Measurements from ENCODE around the gene ATP2B3. TPM values are rescaled to one million over a fixed set of nuclear protein-coding genes. Genes with fewer than 3 reads are reported as not detected.

Gene ATP2B3
- polyA plus RNA-seq, 3 donors = 0.17 to 0.32 (median 0.24) TPM

DNA sequence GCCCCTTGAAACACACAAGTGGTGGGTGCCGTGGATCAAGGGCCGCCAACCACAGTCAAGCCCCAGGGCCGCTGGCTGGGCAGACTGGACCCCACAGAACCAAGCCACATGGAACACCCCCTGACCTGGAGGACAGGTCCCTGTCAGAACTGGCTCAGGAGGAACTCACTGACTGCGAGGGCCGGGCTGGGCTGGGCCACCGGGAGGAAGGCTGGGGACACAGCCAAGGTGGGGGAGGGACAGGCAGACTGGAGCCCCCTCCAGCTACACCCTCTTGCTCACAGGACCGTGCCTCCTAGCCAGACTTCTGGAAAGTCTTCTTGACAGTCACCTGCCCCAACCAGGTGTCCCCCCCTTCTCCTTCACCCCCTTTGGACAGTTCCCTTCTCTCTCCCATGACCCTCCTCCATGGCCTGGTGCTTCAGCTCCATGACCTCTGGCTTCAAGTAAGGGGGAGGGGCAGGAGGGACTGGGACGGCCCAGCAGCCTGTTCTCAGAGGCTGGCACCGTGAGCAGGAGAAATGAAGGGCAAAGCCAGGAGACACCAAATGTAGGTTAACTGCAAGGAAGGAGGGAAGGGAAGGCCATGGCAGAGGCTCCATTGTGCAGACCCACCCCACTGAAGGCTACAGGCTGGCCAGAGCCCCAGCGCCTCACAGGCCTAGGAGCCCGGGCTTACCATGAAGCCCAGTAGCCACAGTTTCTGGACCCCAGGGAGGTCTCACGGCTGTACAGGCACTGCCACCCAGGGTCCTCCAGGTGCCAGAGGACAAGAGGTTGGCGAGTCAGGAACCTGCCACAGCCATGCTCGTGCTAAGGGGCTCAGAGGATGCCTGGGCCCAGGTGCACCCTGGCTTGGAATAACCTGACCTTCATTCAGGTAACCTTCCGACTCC, 107.0 kb downstream of the ATP2B3 start:
- DNase-seq (ENCODE audit: extremely low read depth in 1 of 11, low read depth in 9 of 11, low spot score in 4 of 11) = no peak

DNA sequence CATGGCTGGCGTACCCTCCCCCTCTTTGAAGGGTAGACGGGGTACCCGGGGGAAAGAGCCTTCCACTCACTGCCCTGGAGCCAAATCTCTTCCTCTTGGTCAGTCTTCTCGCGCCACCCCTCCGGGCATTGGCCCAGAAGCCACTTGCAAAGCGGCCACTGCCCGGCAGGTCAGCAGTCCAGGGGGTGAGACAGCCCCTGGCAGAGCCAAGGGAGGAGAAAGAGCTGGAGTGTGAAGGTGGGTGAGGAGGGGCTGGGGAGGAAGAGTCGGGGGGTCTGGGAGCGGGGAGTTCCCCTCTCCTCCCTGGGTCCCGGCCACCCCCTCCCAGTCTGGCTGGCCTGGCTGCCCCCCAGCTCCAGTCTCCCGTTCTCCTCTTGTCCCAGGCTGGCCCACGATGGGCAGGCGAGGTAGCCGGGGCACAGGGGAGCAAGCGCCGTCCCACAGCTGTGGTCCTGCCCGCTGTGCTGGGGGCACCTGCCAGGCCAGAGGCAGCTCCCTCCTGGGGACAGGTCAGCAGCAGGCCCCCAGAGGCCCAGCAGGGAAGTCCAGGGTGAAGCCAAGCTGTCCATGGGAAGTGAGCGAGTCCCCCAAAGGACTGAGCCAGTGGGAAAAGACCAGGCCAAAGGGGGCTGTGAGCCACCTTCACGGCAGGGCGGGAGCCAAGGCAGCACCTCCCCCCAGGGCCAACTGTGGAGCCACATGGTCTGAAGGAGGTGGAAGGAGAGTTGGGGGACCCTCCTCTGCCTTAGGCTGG, 108.0 kb downstream of the ATP2B3 start:
- DNase-seq (ENCODE audit: extremely low read depth in 1 of 11, low read depth in 9 of 11, low spot score in 4 of 11) = no peak

DNA sequence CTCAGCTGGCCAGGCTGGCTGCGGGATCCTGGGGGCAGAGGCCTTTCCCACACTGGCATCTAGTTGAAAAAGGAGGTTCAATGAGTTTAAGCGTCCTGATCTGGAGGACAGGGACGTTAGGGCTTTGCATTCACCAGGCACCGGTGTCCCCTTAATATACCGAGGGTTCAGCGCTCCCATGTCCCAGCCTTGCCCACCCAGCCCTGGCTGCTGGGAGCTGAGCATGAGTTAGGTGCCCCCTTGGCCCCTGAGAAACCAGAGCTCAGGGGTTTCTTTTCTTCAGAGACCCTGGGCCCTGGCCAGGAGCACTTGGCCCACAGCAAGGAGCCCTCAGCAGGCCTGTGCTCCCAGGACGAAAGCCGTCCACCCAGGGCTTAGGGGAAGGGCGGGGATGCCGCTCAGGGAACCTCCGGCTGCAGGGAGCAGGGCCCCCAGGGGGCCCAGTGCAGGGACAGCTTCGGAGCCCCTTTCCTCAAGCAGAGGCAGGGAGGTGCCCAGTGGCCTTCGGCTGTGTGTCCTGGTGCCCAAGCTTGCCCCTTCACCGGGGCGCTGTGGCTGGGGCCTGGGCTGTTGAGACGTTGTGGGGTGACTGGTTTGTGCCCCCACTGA, 108.7 kb downstream of the ATP2B3 start:
- no peak for DNase-seq (ENCODE audit: extremely low read depth in 1 of 11, low read depth in 9 of 11, low spot score in 4 of 11)

DNA sequence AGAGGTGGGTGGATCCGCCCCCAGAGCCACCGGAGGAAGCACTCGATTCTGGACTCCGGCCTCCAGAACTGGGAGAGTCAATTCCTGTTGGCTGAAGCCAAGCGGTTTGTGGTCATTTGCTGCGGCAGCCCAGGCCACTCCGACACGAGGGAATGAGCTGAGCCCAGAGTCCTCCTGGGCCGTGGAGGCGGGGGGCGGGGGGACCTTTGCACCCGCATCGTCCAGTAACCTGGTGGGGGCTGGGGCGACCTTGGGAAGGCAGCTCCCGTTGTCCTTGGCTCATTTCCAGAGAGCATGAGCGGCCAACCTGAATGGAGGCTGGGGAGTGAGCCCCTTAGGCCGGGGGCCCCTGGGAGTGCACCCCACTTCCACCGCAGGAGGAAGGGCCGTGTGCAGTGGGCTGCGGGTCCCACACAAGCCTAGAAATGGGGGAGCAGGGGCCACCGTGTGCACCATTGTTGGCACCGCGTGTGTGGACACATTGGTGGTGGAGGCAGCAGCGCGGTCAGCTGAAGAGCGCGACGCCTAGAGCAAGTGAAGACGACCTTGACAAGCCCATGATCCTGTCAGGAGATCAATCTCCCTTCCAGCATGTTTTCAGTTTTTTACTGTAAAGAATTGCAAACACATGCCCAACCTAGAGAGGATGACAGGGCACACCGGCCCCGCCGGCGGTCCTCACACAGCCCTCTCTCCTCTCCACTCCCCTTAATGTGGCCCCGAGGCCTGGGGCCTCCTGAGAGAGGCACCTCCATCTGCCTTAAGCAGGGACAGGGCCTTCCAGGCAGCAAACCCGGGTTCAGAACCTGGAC, 109.6 kb downstream of the ATP2B3 start:
- no peak for DNase-seq (ENCODE audit: extremely low read depth in 1 of 11, low read depth in 9 of 11, low spot score in 4 of 11)

DNA sequence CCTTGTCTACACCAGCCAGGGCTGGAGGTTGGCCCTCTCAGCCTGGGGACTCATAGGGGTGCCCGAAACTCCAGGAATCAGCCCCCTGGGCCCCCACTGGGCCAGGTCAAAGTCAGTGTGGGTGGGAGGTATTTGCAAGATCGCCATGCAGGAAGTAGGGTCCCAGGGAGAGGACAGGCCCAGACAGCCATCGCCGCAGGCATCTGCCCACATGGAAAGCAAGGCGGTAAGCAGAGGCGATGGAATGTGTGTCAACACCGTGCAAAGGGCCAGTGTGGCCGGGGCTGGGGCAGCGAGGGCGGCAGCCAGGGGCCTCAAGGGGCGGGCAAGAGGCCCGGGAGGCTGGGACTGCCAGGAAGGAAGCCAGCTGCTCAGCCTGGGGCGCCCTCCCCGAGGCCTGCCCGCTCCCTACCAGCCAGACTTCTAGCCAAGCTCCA, 110.3 kb downstream of the ATP2B3 start:
- no peak for DNase-seq (ENCODE audit: extremely low read depth in 1 of 11, low read depth in 9 of 11, low spot score in 4 of 11)

DNA sequence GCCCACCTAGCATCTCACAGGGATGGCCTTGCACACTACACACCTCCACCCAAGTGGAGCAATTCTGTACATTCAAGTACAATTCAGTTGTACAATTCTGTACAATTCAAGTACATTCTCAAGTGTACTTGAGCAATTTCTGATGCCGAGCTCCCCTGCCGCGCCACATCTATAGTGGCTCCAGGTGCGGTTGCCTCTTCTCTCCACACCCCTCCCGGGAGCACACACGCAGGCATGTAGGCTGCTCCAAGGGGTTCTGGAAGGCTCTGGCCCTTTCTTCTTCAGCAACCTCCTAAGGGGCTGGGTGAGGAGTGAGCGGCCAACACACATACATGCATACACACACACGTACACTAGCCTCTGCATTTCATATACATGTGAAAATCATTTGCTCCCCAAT, 110.7 kb downstream of the ATP2B3 start:
- DNase-seq (ENCODE audit: extremely low read depth in 1 of 11, low read depth in 9 of 11, low spot score in 4 of 11) = no peak

DNA sequence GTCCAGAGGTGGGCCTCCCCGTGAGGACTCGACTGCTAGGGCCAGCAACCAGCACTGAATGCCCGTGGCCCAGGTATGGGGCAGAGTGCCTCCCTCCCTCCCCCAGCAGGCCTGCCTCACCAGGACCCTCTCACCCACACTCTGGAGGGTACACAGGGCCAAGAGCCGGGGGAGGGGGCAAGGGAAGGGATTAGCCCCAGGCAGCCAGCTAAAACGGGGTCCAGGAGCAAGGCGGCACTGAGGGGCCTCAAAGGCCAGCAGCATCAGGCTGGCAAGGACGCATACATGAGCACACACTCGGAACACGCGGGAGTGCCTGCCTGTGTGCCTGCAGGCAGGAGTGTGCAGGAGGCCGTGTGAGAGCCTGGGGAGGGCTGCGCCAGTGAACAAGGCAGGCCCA, 111.2 kb downstream of the ATP2B3 start:
- DNase-seq (ENCODE audit: extremely low read depth in 1 of 11, low read depth in 9 of 11, low spot score in 4 of 11) = no peak

DNA sequence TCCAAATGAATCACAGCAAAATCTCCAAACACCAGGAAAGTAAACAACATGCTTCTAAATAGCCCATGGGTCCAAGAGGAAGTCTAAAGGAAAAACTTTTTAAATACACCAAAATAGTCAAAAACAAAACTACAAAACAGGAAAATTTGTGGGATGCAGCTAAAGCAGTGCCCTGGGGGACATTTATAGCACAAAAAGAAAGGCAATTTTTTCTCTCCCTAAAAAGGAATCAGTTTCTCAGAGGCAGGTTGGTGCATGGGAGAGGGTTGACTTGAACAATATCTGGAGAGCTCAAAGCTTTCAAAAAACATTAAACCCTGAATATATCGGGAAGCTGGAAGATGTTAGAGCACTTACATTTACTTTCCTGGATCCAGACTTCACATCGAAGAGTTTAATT, 113.9 kb downstream of the ATP2B3 start:
- DNase-seq (ENCODE audit: extremely low read depth in 1 of 11, low read depth in 9 of 11, low spot score in 4 of 11) = no peak

DNA sequence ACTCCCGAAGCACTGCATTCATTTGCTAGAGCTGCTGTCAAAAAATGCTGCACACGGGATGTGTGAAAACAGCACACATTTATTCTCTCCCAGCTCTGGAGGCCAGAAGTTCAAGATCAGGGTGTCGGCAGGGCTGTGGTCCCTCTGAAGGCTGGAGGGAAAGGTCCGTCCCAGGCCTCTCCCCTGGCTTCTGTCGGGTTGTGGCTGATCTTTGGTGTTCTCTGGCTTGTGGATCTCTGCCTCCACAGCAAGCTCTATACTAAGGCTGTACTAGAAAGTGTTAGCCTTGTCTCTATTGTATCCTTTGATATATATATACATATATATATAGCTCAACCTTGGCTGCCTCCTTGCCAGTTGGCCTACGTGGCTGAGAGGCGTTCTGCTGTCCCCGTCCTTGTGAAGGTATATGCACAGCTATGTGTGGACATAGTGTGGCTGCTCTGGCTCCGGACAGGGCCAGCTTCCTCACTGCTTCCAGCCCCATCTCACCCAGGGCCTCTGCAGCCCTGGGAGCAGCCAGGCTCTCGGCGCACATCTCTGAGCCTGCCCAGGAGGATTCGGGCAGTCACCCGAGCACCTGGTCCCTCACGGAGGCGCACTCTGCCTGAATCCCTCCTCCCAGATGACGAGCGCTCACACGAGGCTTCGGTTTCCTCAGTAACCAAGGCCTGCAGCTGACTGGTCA, 114.6 kb downstream of the ATP2B3 start:
- DNase-seq (ENCODE audit: extremely low read depth in 1 of 11, low read depth in 9 of 11, low spot score in 4 of 11) = no peak

Other genes starting within 250 kb of the ATP2B3 start
- gene PNMA6F, start 195.9 kb upstream of the ATP2B3 start, polyA plus RNA-seq (ENCODE audit: insufficient read length in 3 of 3) = under 1 TPM; 0.15 to 0.27 (median 0.20) TPM
- gene ZNF275, start 183.5 kb upstream of the ATP2B3 start, polyA plus RNA-seq (ENCODE audit: insufficient read length in 3 of 3) = 10 to 100 TPM; 19.3 to 22.3 (median 20.5) TPM
- gene PNMA6E, start 116.3 kb upstream of the ATP2B3 start, polyA plus RNA-seq (ENCODE audit: insufficient read length in 3 of 3) = not detected
- 1 to 10 TPM in 1 of 3 donors, under 1 TPM in 2; 0.73 to 1.5 (median 0.92) TPM for gene ZFP92, start 106.2 kb upstream of the ATP2B3 start, polyA plus RNA-seq (ENCODE audit: insufficient read length in 3 of 3)
- under 1 TPM; 0.37 to 0.75 (median 0.64) TPM for gene TREX2, start 71.6 kb upstream of the ATP2B3 start, polyA plus RNA-seq (ENCODE audit: insufficient read length in 3 of 3)
- gene HAUS7, start 47.1 kb upstream of the ATP2B3 start, polyA plus RNA-seq (ENCODE audit: insufficient read length in 3 of 3) = 10 to 100 TPM; 25.3 to 33.3 (median 32.3) TPM
- 100 to 1,000 TPM; 154 to 178 (median 162) TPM for gene BGN, start 22.7 kb upstream of the ATP2B3 start, polyA plus RNA-seq (ENCODE audit: insufficient read length in 3 of 3)
- 10 to 100 TPM; 15.6 to 19.5 (median 17.0) TPM for gene CCNQ, start 81.5 kb downstream of the ATP2B3 start, polyA plus RNA-seq (ENCODE audit: insufficient read length in 3 of 3)
- 10 to 100 TPM; 38.3 to 51.9 (median 46.8) TPM for gene DUSP9, start 129.6 kb downstream of the ATP2B3 start, polyA plus RNA-seq (ENCODE audit: insufficient read length in 3 of 3)
- gene PNCK, start 156.2 kb downstream of the ATP2B3 start, polyA plus RNA-seq (ENCODE audit: insufficient read length in 3 of 3) = 10 to 100 TPM in 1 of 3 donors, 1 to 10 TPM in 2; 7.6 to 13.9 (median 8.4) TPM
- gene SLC6A8, start 170.3 kb downstream of the ATP2B3 start, polyA plus RNA-seq (ENCODE audit: insufficient read length in 3 of 3) = 10 to 100 TPM; 53.5 to 69.9 (median 59.4) TPM
- 100 to 1,000 TPM; 182 to 189 (median 189) TPM for gene BCAP31, start 206.7 kb downstream of the ATP2B3 start, polyA plus RNA-seq (ENCODE audit: insufficient read length in 3 of 3)
- 1 to 10 TPM; 7.9 to 9.8 (median 8.0) TPM for gene ABCD1, start 207.2 kb downstream of the ATP2B3 start, polyA plus RNA-seq (ENCODE audit: insufficient read length in 3 of 3)
- gene PLXNB3, start 246.6 kb downstream of the ATP2B3 start, polyA plus RNA-seq (ENCODE audit: insufficient read length in 3 of 3) = 1 to 10 TPM; 1.0 to 2.0 (median 1.2) TPM